ENCODE results near the gene S1PR5.

DNA sequence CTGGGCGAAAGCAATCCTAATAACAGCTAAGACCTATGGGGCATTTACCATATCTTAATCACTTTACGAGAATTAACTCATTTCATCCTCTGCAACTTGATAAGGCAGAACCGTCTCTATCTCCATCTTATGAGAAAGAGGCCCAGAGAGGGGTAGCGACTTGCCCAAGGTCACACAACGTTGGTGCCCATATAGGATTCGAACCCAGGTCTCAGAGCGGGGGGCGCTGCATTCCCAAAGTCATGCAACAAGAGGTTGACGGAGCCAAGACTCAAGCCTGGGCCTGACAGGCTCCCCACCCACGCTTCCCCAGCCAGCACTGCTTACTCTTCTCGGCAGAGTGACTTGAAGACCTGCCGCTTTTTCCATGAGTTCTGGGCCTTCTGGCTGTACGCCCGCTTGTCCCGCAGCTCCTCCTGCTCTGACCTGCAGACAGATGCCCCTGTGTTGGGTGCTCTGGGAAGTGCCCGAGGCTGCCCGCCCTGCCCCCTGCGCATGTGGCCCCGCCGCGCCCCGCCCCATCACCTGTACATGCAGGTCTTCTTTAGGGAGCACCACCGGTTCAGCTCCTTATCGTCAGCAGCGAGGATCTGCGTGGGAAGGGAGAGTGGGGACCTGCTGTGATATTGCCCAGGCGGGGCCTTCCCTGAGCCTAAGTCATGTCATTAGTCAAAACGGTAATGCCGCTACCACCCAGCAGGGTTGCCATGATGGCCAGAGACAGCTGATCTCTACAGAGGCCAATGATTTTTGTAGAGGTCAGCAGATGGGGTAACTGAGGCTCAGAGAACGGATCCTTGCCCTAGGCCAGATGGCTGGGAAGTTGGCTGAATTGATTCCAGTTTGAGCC is 37.7 kb upstream of the S1PR5 start:
- no peak for TF ChIP-seq CTCF (IDR thresholded peaks at IDR 0.05)
- TF ChIP-seq POLR2AphosphoS5 (IDR thresholded peaks at IDR 0.05) = no peak

All from breast epithelium (tissue), 3 donors.